ENCODE data around the gene APEH.
A peak's percentile ranks its signal among the peaks of the same experiment; 100 is the strongest.
"Not testable (repeated sequence)": the region's sequence is repeated elsewhere in the genome, so short reads cannot be mapped to it uniquely, and the experiment has no call there.

Gene APEH

GRCh38 chr3:49668861-49669260 is 5.3 kb upstream of the APEH start:
- DNase-seq (ENCODE audit: low spot score) = no peak

DNA sequence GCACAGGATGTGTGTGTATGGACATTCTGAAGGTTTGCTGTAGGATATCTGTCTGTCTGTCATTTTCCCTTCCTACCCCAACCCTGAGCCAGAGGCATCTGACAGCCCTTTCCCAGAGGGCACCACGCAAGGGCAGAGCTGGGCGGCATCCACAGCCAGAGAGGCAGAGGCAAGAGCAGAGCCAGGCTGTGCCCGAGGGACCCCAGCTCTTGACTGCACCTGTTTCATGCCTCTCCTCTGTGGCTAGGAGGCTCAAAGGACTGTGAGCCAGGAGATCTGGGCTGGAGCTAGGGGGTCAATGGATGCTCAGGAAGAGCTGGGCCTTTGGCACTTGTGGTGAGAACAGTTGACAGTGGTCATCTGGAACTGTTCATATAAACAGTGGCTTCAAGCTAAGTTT is 4.8 kb upstream of the APEH start:
- no peak for DNase-seq (ENCODE audit: low spot score)

GRCh38 chr3:49670940-49671290 is 3.2 kb upstream of the APEH start:
- DNase-seq (ENCODE audit: low spot score) = no peak

GRCh38 chr3:49671291-49672288 is 2.6 kb upstream of the APEH start:
- DNase-seq (ENCODE audit: low spot score) = no peak

- no peak for DNase-seq (ENCODE audit: low spot score)
Observed at GRCh38 chr3:49673121-49673714, 933 bp upstream of the APEH start.

DNA sequence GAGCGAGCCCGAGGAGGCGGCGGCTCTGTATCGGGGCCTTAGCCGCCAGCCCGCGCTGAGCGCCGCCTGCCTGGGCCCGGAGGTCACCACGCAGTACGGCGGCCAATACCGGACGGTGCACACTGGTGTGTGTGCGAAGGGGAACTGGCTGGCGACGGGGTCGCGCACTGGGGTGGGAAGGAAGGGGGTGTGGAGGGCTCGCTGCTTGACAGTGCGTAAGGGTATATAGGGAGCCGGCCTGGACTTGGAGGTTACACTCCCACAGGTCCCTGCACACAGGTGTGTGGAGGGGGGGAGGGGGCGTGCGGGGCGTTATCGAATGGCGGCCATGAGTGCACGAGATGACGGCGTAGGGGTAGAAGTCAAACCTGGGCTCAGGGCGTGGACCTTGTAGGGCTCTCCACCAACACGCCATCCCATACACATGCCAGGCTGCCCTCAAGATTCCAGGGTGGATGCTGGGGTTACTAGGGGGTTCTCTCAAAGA is 389 bp downstream of the APEH start:
- DNase-seq (ENCODE audit: low spot score) = no peak

DNA sequence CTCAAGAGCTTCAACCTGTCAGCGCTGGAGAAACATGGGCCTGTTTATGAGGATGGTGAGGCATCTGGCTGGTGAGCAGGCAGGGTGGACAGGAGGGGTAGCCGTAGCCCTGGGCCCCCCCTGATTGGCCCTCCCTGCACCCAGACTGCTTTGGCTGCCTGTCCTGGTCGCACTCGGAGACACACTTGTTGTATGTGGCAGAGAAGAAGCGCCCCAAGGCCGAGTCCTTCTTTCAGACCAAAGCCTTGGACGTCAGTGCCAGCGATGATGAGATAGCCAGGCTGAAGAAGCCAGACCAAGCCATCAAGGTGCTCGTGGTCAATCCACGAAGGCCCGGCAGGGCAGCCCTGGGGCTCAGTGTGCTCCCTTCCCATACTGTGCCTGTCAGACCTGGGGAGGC is 1.8 kb downstream of the APEH start:
- DNase-seq (ENCODE audit: low spot score) = no peak

DNA sequence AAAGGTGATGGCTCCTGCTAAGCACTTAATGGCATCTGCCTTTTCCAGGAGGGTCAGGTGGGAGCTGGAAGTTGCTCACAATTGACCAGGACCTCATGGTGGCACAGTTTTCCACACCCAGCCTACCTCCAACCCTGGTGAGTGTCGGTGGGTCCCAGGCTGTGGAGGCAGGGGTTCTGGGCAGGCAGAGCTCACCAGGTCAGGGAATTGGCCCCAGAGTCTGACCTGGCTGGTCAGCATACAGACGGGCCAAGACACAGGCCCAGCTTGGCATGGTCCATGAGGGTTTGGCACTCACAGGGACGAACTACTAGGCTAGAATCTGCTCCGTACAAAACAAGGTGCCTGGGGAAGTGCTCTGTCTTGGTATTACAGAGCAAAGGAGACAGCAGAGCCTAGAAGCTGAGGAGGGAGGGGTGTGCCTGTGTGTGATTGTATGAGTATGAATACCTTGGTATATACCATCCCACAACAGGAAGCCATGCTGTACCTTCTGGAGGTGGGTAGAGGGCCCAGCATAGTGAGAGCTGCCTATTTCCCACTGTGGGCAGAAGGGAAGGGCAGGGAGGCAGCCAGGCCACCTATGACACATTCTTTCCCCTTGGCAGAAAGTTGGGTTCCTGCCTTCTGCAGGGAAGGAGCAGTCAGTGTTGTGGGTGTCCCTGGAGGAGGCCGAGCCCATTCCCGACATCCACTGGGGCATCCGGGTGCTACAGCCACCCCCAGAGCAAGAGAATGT is 6.5 kb downstream of the APEH start:
- no peak for DNase-seq (ENCODE audit: low spot score)

DNA sequence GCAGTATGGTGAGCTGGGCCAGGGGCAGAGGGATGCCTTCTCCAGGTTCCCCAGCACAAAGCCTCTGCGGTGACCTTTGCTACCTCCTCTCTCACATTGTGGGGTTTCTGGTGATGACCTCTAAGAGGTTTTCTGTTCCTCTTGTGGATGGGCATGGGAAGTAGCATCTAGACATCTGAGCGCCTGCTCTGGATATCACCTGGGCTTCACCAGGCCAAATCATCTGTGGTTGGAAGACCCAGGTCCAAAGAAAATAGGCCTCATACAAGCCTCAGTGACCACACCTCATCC is 7.0 kb downstream of the APEH start:
- DNase-seq (ENCODE audit: low spot score) = no peak

DNA sequence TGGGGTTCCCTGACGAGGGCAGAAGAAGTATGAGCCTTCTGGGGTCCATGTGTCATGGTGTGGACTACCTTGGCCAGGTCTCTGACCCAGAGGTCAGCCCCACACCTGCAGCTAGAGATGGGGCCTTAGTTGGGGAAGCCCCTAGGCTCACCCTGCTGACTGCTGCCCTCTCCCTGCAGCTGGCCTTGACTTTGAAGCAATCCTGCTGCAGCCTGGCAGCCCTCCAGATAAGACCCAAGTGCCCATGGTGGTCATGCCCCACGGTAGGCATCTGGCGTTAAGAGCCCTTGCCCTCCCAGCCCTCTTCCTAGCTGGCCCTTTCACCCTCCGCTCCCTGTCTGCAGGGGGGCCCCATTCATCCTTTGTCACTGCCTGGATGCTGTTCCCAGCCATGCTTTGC is 7.4 kb downstream of the APEH start:
- DNase-seq (ENCODE audit: low spot score) = no peak

DNA sequence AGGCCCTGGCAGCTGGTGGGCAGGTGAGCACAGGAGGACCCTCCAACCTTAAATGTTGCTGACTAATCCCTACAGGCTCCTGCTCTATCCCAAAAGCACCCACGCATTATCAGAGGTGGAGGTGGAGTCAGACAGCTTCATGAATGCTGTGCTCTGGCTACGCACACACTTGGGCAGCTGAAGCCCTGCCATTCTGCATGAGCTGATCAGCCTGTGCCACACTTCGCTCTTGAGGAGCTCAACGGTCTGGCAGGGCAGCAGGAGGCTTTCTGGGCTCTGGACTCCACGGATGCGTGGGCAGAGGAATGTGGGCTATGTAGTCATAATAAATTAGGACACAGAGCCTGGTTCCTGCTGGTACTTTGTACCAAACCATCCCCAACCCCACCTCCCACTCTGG is 9.0 kb downstream of the APEH start:
- DNase-seq (ENCODE audit: low spot score) = no peak

DNA sequence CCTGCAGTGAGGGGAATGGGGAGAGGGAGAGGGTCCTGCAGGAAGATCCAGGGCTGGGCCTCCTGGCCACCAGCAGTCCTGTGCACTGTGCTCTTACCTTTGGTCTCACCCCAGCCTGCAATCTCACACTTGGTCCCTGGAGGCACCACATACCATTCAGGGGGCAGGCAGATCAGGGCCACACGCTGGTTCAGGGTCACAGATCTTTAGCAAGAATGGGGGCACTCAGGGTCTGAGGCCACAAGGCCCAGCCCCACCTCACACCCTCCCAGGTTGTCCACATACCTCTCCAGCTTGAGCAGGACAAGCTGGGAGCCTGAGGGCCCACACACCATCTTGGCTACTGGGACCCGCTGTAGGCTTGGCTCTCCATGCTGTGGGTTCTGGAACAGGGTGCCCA is 10.3 kb downstream of the APEH start:
- DNase-seq (ENCODE audit: low spot score) = not testable (repeated sequence)

DNA sequence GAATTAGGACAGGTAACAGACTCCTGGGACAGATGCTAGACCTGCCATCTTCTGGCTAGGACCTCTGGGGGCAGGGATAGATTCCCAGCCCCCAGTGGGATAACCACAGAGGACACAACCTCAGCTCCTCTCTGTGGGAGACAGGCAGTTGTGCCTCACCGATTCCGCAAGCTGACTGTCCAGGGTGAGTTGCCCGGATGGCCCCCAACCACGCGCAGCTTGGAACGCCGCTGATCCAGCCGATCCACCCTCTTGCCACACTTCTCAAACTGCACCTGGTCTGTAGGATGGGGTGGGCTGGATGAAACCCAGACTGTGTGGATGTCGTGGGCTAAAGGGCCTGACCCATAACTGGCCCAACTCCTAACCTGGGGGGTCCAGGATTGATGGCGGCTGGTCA is 11.0 kb downstream of the APEH start:
- not testable (repeated sequence) for DNase-seq (ENCODE audit: low spot score)

DNA sequence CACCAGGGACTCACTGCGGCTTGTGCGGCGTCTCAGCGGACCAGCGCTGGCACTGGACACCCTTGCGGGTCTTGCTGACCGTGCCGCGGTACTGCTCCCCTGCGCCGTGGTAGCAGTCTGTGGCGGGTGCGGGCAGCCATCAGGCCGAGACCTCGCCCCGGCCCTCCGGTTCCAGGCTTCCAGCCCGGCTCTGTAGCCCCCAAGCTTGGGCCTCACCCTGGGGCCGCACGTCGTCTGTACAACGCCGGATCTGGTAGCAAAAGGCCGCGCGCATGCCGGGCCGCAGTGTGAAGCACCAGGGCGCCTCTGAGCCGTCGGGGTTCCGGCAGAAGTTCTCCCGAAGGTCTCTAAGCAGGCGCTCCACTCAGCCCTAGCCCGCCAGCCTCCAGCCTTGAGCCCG is 11.7 kb downstream of the APEH start:
- not testable (repeated sequence) for DNase-seq (ENCODE audit: low spot score)

- DNase-seq (ENCODE audit: low spot score) = not testable (repeated sequence)
Observed at GRCh38 chr3:49686346-49686745, 12.2 kb downstream of the APEH start.

DNA sequence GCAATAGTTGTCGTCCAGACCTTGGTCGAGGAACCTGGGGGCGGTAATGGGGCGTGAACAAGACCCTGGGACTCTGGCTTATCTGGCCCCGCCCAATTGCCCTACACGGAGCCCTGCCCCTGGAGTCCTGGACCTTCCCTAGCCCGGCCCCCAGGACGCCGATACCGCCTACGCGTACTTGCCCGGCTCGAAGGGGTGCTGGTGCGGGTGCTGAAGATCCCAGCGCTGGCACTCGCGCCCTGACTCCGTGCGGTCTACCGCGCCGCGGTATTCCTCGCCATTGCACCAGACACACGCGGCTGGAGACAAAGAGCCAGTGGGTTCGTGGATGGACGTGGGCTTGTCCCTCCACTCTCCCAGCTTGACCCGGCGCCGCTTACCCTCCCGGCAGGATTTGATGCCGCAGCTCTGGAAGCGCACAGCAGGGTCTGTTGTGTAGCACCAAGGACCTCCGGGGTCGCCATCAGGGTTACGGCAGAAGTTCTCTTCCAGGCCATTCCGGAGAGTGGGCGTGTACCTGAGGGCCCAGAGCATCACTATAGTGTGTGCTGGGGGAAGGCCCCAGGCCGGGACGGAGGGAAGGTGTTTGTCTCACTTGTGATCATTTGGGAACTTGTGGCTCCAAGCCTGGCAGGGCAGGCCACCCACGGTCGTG is 12.7 kb downstream of the APEH start:
- DNase-seq (ENCODE audit: low spot score) = not testable (repeated sequence)

- not testable (repeated sequence) for DNase-seq (ENCODE audit: low spot score)
Observed at GRCh38 chr3:49687424-49687795, 13.3 kb downstream of the APEH start.

DNA sequence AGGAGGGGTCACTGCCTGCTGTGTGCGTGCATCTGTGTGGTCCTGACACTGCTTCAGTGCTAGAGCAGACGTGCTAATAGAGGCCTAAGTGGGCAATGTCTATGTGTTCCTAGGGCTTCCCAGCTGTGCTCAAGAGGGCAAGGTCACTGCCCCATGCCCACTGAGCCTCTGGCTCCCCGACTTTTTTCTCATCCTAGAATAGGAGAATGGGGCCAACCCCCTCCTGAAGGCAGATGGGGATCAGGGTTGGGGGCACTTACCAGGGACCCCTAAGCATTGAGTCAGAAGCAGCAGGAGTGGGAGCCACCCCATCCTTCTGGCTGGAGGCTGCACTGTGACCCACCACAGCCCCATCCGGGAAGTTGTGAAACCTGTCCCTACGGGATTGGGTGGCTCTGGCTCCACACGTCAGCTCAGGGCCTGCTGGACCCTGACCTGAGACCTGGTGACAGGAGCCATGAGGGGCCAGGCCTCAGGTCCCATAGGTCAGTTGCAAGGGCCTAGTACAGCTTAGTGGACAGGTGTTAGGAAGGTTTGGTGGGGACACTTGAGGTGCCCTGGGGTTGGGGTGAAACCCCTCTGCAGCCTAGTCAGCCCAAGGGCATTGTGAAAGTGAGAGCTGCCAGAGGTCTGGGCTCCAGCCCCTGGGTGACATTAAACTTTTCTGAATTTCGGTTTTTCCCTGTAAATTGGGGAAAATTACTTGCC is 14.3 kb downstream of the APEH start:
- DNase-seq (ENCODE audit: low spot score) = not testable (repeated sequence)

- DNase-seq (ENCODE audit: low spot score) = peak; percentile 96
Observed at GRCh38 chr3:49689046-49689907, 15.1 kb downstream of the APEH start, which contains the start of the genes MST1 and RNF123. TSS of gene MST1 (minus strand) at chr3:49689474. CDS start at chr3:49688691, 783 bp downstream. TSS of gene RNF123 (plus strand) at chr3:49689557. CDS start at chr3:49691166, 1,609 bp downstream.

DNA sequence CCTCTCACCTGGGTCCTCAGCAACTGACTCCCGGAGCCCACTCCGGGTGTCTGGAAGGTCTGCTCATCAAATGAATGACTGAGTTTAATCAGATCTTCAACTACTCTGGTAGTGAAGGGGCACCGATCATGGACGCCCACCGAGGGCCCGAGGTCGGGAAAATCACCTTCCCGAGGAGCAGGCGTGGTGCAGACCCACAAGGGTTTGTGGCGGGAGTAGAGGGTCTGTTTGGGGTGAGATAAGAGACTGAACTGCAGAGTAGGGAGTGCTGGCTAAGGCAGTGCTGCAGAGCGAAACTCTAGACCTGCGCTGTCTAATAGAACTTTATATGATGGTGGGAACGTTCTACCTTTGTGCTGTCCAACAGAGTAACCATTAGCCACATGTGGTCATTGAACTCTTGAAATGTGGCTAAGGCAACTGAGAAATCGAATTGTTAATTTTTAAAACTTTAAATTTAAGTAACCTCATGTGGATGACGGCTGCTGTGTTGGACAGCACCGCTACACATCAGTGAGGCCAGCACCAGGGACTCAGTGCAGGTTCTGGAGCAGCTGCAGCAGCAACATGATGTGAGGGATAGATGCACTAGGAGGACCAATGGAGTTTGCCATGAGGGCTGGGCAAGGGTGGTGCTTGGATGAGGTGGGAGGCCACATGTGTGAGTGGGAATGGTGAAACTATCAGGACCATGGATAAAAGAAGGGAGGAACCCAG is 15.9 kb downstream of the APEH start:
- not testable (repeated sequence) for DNase-seq (ENCODE audit: low spot score)

Measured in left forelimb (tissue), 1 donor.